Liver (tissue), 9 donors: ENCODE measurements around the gene VPS13C. TPM values are rescaled to one million over a fixed set of nuclear protein-coding genes. Genes with fewer than 3 reads are reported as not detected.

Source experiments
- DNase-seq: peaks from one replicate; pipeline ENCODE4 v3.0.0-alpha.2; 2017; ENCODE audit warnings: low spot score
- H3K27ac ChIP-seq, 2 donors: one replicate each; pipeline ENCODE4 v1.7.0; 2013; ENCODE audit warnings: inconsistent platforms in 2 of 2, low read length in 2 of 2, control low read depth in 1 of 2, low read depth in 1 of 2, mild to moderate bottlenecking in 1 of 2
- H3K27me3 ChIP-seq, 4 donors: one replicate each; pipeline versions ENCODE4 v1.6.1 to v1.7.0; 2013; ENCODE audit warnings: low read length in 3 of 4, inconsistent platforms in 1 of 4, mild to moderate bottlenecking in 1 of 4, moderate library complexity in 1 of 4; ENCODE audit not compliant: control insufficient read depth in 4 of 4, insufficient read depth in 4 of 4
- H3K36me3 ChIP-seq, 4 donors: one replicate each; pipeline versions ENCODE4 v1.6.1 to v1.7.0; 2013; ENCODE audit warnings: low read length in 3 of 4, mild to moderate bottlenecking in 3 of 4, low read depth in 1 of 4, moderate library complexity in 1 of 4; ENCODE audit not compliant: control insufficient read depth in 4 of 4, insufficient read depth in 3 of 4
- H3K4me1 ChIP-seq, 4 donors: one replicate each; pipeline versions ENCODE4 v1.6.1 to v1.7.0; 2013; ENCODE audit warnings: low read length in 3 of 4, mild to moderate bottlenecking in 3 of 4, moderate library complexity in 1 of 4; ENCODE audit not compliant: control insufficient read depth in 4 of 4, insufficient read depth in 4 of 4
- H3K4me3 ChIP-seq, 3 donors: one replicate each; pipeline versions ENCODE4 v1.6.1 to v1.7.0; 2013; ENCODE audit warnings: low read length in 3 of 3, control low read depth in 1 of 3, low read depth in 1 of 3, mild to moderate bottlenecking in 1 of 3
- H3K9ac ChIP-seq, 2 donors: one replicate each; pipeline ENCODE4 v1.7.0; 2013; ENCODE audit warnings: low read length in 2 of 2, mild to moderate bottlenecking in 2 of 2, moderate library complexity in 2 of 2, control low read depth in 1 of 2, low read depth in 1 of 2
- H3K9me3 ChIP-seq, 4 donors: one replicate each; pipeline versions ENCODE4 v1.6.1 to v1.7.0; 2013; ENCODE audit warnings: low read length in 3 of 4; ENCODE audit not compliant: control insufficient read depth in 4 of 4
- EGR1 ChIP-seq, 2 donors: IDR thresholded peaks; 2 replicates each; pipeline ENCODE4 v1.6.1; 2016 to 2018; ENCODE audit warnings: antibody characterized with exemption in 2 of 2, low read depth in 2 of 2
- FOXA1 ChIP-seq: IDR thresholded peaks from 2 replicates; pipeline ENCODE4 v1.6.1; 2016; ENCODE audit warnings: antibody characterized with exemption
- FOXA2 ChIP-seq: IDR thresholded peaks from 2 replicates; pipeline ENCODE4 v1.6.1; 2016; ENCODE audit warnings: antibody characterized with exemption
- GABPA ChIP-seq, 2 donors: IDR thresholded peaks in 1 of 2; conservative IDR thresholded peaks in 1 of 2; 2 replicates each; pipeline ENCODE4 v1.6.1; 2016; ENCODE audit warnings: antibody characterized with exemption in 2 of 2, mild to moderate bottlenecking in 1 of 2, moderate library complexity in 1 of 2
- HNF4A ChIP-seq, 2 donors: conservative IDR thresholded peaks; 2 replicates each; pipeline ENCODE4 v1.6.1; 2016; ENCODE audit warnings: antibody characterized with exemption in 2 of 2, mild to moderate bottlenecking in 2 of 2
- HNF4G ChIP-seq: IDR thresholded peaks from 2 replicates; pipeline ENCODE4 v1.6.1; 2016; ENCODE audit warnings: antibody characterized with exemption
- JUND ChIP-seq, 2 donors: IDR thresholded peaks; 2 replicates each; pipeline ENCODE4 v1.6.1; 2016; ENCODE audit warnings: antibody characterized with exemption in 2 of 2
- NR2F2 ChIP-seq: IDR thresholded peaks from 2 replicates; pipeline ENCODE4 v1.6.1; 2016; ENCODE audit warnings: antibody characterized with exemption
- RAD21 ChIP-seq, 2 donors: IDR thresholded peaks; 2 replicates each; pipeline ENCODE4 v1.6.1; 2016; ENCODE audit warnings: antibody characterized with exemption in 2 of 2, mild to moderate bottlenecking in 2 of 2
- REST ChIP-seq: IDR thresholded peaks from 2 replicates; pipeline ENCODE4 v1.6.1; 2016; ENCODE audit warnings: antibody characterized with exemption, mild to moderate bottlenecking
- RXRA ChIP-seq, 2 donors: IDR thresholded peaks; 2 replicates each; pipeline ENCODE4 v1.6.1; 2017 to 2018; ENCODE audit warnings: antibody characterized with exemption in 2 of 2, mild to moderate bottlenecking in 1 of 2
- SP1 ChIP-seq: IDR thresholded peaks from 2 replicates; pipeline ENCODE4 v1.6.1; 2018; ENCODE audit warnings: antibody characterized with exemption, mild to moderate bottlenecking
- TAF1 ChIP-seq: conservative IDR thresholded peaks from 2 replicates; pipeline ENCODE4 v1.6.1; 2016; ENCODE audit warnings: antibody characterized with exemption, mild to moderate bottlenecking
- YY1 ChIP-seq: IDR thresholded peaks from 2 replicates; pipeline ENCODE4 v1.6.1; 2016; ENCODE audit warnings: antibody characterized with exemption, mild to moderate bottlenecking
- WGBS: extraction: QIAGEN DNeasy Blood & Tissue Kit; methylation state at CpG from one replicate; pipeline ENCODE4 v1.1.7; 2013; 5-methylcytosine and 5-hydroxymethylcytosine counted together
- polyA plus RNA-seq, 2 donors: library from polyadenylated mRNA; stranded (reverse) in 1 of 2; unstranded in 1 of 2; fragments of 200-250 nt in 1 of 2; fragments of >200 nt in 1 of 2; fragmentation: Nextera tagmentation in 1 of 2; extraction: Ambion mirVana in 1 of 2; gene quantifications; one replicate each; pipeline versions ENCODE4 v1.2.1 to v1.2.3, GENCODE V29; 2013 to 2015
- total RNA-seq, 2 donors: library from RNA; depleted of rRNA; stranded (reverse); fragments of >200 nt; gene quantifications; one replicate each; pipeline ENCODE4 v1.2.3, GENCODE V29; 2014
- TF ChIP-seq, protein P1 (sequence below): fragments of 150-350 bp; IDR thresholded peaks from 2 replicates; pipeline ENCODE4 v1.5.1; 2017; ENCODE audit warnings: improper control_type of control experiment, low read depth, low read length; ENCODE audit not compliant: missing input control
- TF ChIP-seq, protein P2 (sequence below): IDR thresholded peaks from 2 replicates; pipeline ENCODE4 v1.6.1; 2016; ENCODE audit warnings: antibody characterized with exemption
- TF ChIP-seq, protein P3 (sequence below): IDR thresholded peaks from 2 replicates; pipeline ENCODE4 v1.6.1; 2016; ENCODE audit warnings: antibody characterized with exemption
- donor health status: healthy.
- donor health status: healthy.
- donor health status: healthy.
- donor health status: healthy.
- donor health status: healthy.

The VPS13C gene
- total and polyA plus RNA-seq, 4 donors, result 5.4 to 42.0 (median 17.4) TPM

- TF ChIP-seq RXRA (IDR thresholded peaks at IDR 0.05) (no peak), YY1 (no peak), TAF1 (no peak), HNF4G (no peak), SP1 (no peak), GABPA (IDR thresholded peaks at IDR 0.05 in 1 of 2, conservative IDR thresholded peaks at IDR 0.05 in 1 of 2) (no peak), JUND (IDR thresholded peaks at IDR 0.05) (no peak), FOXA1 (no peak)
- TF ChIP-seq, protein P1, sequence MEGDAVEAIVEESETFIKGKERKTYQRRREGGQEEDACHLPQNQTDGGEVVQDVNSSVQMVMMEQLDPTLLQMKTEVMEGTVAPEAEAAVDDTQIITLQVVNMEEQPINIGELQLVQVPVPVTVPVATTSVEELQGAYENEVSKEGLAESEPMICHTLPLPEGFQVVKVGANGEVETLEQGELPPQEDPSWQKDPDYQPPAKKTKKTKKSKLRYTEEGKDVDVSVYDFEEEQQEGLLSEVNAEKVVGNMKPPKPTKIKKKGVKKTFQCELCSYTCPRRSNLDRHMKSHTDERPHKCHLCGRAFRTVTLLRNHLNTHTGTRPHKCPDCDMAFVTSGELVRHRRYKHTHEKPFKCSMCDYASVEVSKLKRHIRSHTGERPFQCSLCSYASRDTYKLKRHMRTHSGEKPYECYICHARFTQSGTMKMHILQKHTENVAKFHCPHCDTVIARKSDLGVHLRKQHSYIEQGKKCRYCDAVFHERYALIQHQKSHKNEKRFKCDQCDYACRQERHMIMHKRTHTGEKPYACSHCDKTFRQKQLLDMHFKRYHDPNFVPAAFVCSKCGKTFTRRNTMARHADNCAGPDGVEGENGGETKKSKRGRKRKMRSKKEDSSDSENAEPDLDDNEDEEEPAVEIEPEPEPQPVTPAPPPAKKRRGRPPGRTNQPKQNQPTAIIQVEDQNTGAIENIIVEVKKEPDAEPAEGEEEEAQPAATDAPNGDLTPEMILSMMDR, result no peak
- Histone ChIP-seq H3K4me3 (no peak overlapping the region), H3K36me3 (no peaks in the 10 kb centered on the region), H3K9ac (no peak overlapping the region), H3K27ac (no peak overlapping the region), H3K27me3 (peaks cover 0 to 5% (median 0%) of the 10 kb centered on the region in 4 donors), H3K4me1 (no peaks in the 10 kb centered on the region), H3K9me3 (no peaks in the 10 kb centered on the region)
- no peak for DNase-seq
- 44% methylated on average over 1 of the region's 1 CpG for WGBS
Measured at GRCh38 chr15:61824291-61824690, 236.0 kb downstream of the VPS13C start.

DNA sequence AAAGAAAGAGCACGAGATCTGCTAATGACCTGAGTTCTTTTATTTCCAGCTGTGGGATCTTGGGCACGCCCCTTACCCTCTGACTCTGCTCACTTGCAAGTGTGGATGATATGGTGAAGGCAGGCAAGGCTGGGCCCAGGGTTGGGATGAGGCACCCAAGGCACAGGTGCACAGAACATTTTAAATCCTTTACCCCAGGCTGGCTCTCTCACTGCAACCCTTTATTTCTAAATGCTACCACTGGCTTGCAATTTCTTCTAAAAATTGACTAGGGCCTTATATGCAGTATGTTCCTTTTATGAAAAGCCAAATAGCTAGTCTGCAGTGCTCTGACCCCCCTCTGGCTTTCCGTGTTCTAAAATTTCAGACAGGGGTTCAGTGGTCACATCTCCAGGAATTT lies 237.7 kb downstream of the VPS13C start:
- Histone ChIP-seq H3K36me3 (no peaks in the 10 kb centered on the region), H3K27ac (no peak overlapping the region), H3K4me1 (no peaks in the 10 kb centered on the region), H3K27me3 (peaks cover 0 to 5% (median 0%) of the 10 kb centered on the region in 4 donors), H3K9ac (no peak overlapping the region), H3K4me3 (no peak overlapping the region), H3K9me3 (no peaks in the 10 kb centered on the region)
- no peak for TF ChIP-seq TAF1
- no peak for TF ChIP-seq EGR1 (IDR thresholded peaks at IDR 0.05; ENCODE audit: low read depth in 2 of 2)
- no peak for TF ChIP-seq GABPA (IDR thresholded peaks at IDR 0.05 in 1 of 2, conservative IDR thresholded peaks at IDR 0.05 in 1 of 2)
- TF ChIP-seq, protein P2, sequence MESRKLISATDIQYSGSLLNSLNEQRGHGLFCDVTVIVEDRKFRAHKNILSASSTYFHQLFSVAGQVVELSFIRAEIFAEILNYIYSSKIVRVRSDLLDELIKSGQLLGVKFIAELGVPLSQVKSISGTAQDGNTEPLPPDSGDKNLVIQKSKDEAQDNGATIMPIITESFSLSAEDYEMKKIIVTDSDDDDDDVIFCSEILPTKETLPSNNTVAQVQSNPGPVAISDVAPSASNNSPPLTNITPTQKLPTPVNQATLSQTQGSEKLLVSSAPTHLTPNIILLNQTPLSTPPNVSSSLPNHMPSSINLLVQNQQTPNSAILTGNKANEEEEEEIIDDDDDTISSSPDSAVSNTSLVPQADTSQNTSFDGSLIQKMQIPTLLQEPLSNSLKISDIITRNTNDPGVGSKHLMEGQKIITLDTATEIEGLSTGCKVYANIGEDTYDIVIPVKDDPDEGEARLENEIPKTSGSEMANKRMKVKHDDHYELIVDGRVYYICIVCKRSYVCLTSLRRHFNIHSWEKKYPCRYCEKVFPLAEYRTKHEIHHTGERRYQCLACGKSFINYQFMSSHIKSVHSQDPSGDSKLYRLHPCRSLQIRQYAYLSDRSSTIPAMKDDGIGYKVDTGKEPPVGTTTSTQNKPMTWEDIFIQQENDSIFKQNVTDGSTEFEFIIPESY, result no peak
- no peak for TF ChIP-seq FOXA2
- no peak for TF ChIP-seq YY1
- TF ChIP-seq, protein P1, result no peak
- TF ChIP-seq FOXA1, result no peak
- TF ChIP-seq JUND (IDR thresholded peaks at IDR 0.05), result no peak
- TF ChIP-seq REST, result no peak
- no peak for TF ChIP-seq SP1
- TF ChIP-seq RAD21 (IDR thresholded peaks at IDR 0.05), result no peak
- TF ChIP-seq RXRA (IDR thresholded peaks at IDR 0.05), result no peak
- TF ChIP-seq HNF4A (conservative IDR thresholded peaks at IDR 0.05), result no peak
- TF ChIP-seq HNF4G, result no peak
- TF ChIP-seq, protein P3, sequence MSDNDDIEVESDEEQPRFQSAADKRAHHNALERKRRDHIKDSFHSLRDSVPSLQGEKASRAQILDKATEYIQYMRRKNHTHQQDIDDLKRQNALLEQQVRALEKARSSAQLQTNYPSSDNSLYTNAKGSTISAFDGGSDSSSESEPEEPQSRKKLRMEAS, result no peak
- no peak for TF ChIP-seq NR2F2
- 95% methylated on average over 3 of the region's 3 CpGs for WGBS
- no peak for DNase-seq
